Measurements from ENCODE around the gene STARD3. TPM values are rescaled to one million over a fixed set of nuclear protein-coding genes. Genes with fewer than 3 reads are reported as not detected.
"Not testable (repeated sequence)": the region's sequence is repeated elsewhere in the genome, so short reads cannot be mapped to it uniquely, and the experiment has no call there.

Gene STARD3
- total RNA-seq, 1 experiment from 2014 or later: 42.9 TPM

- Histone ChIP-seq H3K36me3 (ENCODE audit: insufficient read depth, low read length) (no peaks in the 10 kb centered on the region), H4K20me1 (ENCODE audit: insufficient read depth, low read depth, low read length) (no peaks in the 10 kb centered on the region), H3K9me2 (replicated peaks; ENCODE audit: insufficient read depth, low read length) (no peaks in the 10 kb centered on the region), H3K4me1 (ENCODE audit: low read length) (peaks cover 7% of the 10 kb centered on the region), H3K27me3 (ENCODE audit: low read length) (no peaks in the 10 kb centered on the region), H3K9ac (ENCODE audit: low read length) (no peak overlapping the region), H3K79me2 (ENCODE audit: low read length) (no peaks in the 10 kb centered on the region), H3K27ac (ENCODE audit: low read length) (no peak overlapping the region), H3K9me3 (ENCODE audit: low read length) (no peaks in the 10 kb centered on the region), H3K4me2 (ENCODE audit: low read depth, low read length, poor library complexity, severe bottlenecking) (no peak overlapping the region), H2AFZ (ENCODE audit: low read length) (no peak overlapping the region), H3K4me3 (ENCODE audit: low read length) (no peak overlapping the region)
- DNase-seq: no peak
Measured at GRCh38 chr17:39705786-39706348, 68.9 kb downstream of the STARD3 start.

GRCh38 chr17:39706383-39706782, 69.4 kb downstream of the STARD3 start:
- Histone ChIP-seq H3K27me3 (ENCODE audit: low read length) (no peaks in the 10 kb centered on the region), H3K9me2 (replicated peaks; ENCODE audit: insufficient read depth, low read length) (no peaks in the 10 kb centered on the region), H4K20me1 (ENCODE audit: insufficient read depth, low read depth, low read length) (no peaks in the 10 kb centered on the region), H3K4me3 (ENCODE audit: low read length) (no peak overlapping the region), H3K79me2 (ENCODE audit: low read length) (no peaks in the 10 kb centered on the region), H3K4me1 (ENCODE audit: low read length) (peaks cover 7% of the 10 kb centered on the region), H3K9me3 (ENCODE audit: low read length) (no peaks in the 10 kb centered on the region), H3K27ac (ENCODE audit: low read length) (no peak overlapping the region), H3K36me3 (ENCODE audit: insufficient read depth, low read length) (no peaks in the 10 kb centered on the region), H3K9ac (ENCODE audit: low read length) (no peak overlapping the region), H3K4me2 (ENCODE audit: low read depth, low read length, poor library complexity, severe bottlenecking) (no peak overlapping the region), H2AFZ (ENCODE audit: low read length) (no peak overlapping the region)
- DNase-seq: no peak

- Histone ChIP-seq H3K9me2 (replicated peaks; ENCODE audit: insufficient read depth, low read length) (no peaks in the 10 kb centered on the region), H4K20me1 (ENCODE audit: insufficient read depth, low read depth, low read length) (no peaks in the 10 kb centered on the region), H3K4me1 (ENCODE audit: low read length) (peaks cover 7% of the 10 kb centered on the region), H3K27ac (ENCODE audit: low read length) (no peak overlapping the region), H3K4me3 (ENCODE audit: low read length) (no peak overlapping the region), H3K27me3 (ENCODE audit: low read length) (no peaks in the 10 kb centered on the region), H2AFZ (ENCODE audit: low read length) (no peak overlapping the region), H3K79me2 (ENCODE audit: low read length) (no peaks in the 10 kb centered on the region), H3K9ac (ENCODE audit: low read length) (no peak overlapping the region), H3K36me3 (ENCODE audit: insufficient read depth, low read length) (no peaks in the 10 kb centered on the region), H3K4me2 (ENCODE audit: low read depth, low read length, poor library complexity, severe bottlenecking) (no peak overlapping the region), H3K9me3 (ENCODE audit: low read length) (no peaks in the 10 kb centered on the region)
- DNase-seq: no peak
Measured at GRCh38 chr17:39706921-39707337, 70.0 kb downstream of the STARD3 start.

- H3K27ac ChIP-seq (ENCODE audit: low read length): no peak overlapping the region
Measured at GRCh38 chr17:39709319-39709997, 72.5 kb downstream of the STARD3 start.

GRCh38 chr17:39709998-39710964, 73.3 kb downstream of the STARD3 start:
- Histone ChIP-seq H3K79me2 (ENCODE audit: low read length) (no peaks in the 10 kb centered on the region), H3K9ac (ENCODE audit: low read length) (no peak overlapping the region), H3K27me3 (ENCODE audit: low read length) (no peaks in the 10 kb centered on the region), H3K4me2 (ENCODE audit: low read depth, low read length, poor library complexity, severe bottlenecking) (no peak overlapping the region), H3K9me3 (ENCODE audit: low read length) (no peaks in the 10 kb centered on the region), H3K9me2 (replicated peaks; ENCODE audit: insufficient read depth, low read length) (no peaks in the 10 kb centered on the region), H3K4me1 (ENCODE audit: low read length) (peaks cover 7% of the 10 kb centered on the region), H2AFZ (ENCODE audit: low read length) (no peak overlapping the region), H3K36me3 (ENCODE audit: insufficient read depth, low read length) (no peaks in the 10 kb centered on the region), H3K4me3 (ENCODE audit: low read length) (no peak overlapping the region), H3K27ac (ENCODE audit: low read length) (no peak overlapping the region), H4K20me1 (ENCODE audit: insufficient read depth, low read depth, low read length) (no peaks in the 10 kb centered on the region)
- DNase-seq: no peak

More at GRCh38 chr17:39709319-39709997, 72.5 kb downstream of the STARD3 start:
- Histone ChIP-seq H3K4me3 (ENCODE audit: low read length) (no peak overlapping the region), H3K36me3 (ENCODE audit: insufficient read depth, low read length) (no peaks in the 10 kb centered on the region), H3K4me1 (ENCODE audit: low read length) (peaks cover 7% of the 10 kb centered on the region), H3K9me3 (ENCODE audit: low read length) (no peaks in the 10 kb centered on the region), H2AFZ (ENCODE audit: low read length) (no peak overlapping the region), H3K9me2 (replicated peaks; ENCODE audit: insufficient read depth, low read length) (no peaks in the 10 kb centered on the region), H3K79me2 (ENCODE audit: low read length) (no peaks in the 10 kb centered on the region), H3K4me2 (ENCODE audit: low read depth, low read length, poor library complexity, severe bottlenecking) (no peak overlapping the region), H3K27me3 (ENCODE audit: low read length) (no peaks in the 10 kb centered on the region), H4K20me1 (ENCODE audit: insufficient read depth, low read depth, low read length) (no peaks in the 10 kb centered on the region), H3K9ac (ENCODE audit: low read length) (no peak overlapping the region)
- no peak for DNase-seq

- H3K4me2 ChIP-seq (ENCODE audit: low read depth, low read length, poor library complexity, severe bottlenecking); H2AFZ ChIP-seq (ENCODE audit: low read length); H3K27ac ChIP-seq (ENCODE audit: low read length); H3K9me2 ChIP-seq (replicated peaks; ENCODE audit: insufficient read depth, low read length); H3K9ac ChIP-seq (ENCODE audit: low read length); H4K20me1 ChIP-seq (ENCODE audit: insufficient read depth, low read depth, low read length); H3K4me3 ChIP-seq (ENCODE audit: low read length); H3K4me1 ChIP-seq (ENCODE audit: low read length); H3K36me3 ChIP-seq (ENCODE audit: insufficient read depth, low read length); H3K27me3 ChIP-seq (ENCODE audit: low read length); DNase-seq; H3K79me2 ChIP-seq (ENCODE audit: low read length); H3K9me3 ChIP-seq (ENCODE audit: low read length): not testable (repeated sequence)
Measured at GRCh38 chr17:39711071-39711470, 74.1 kb downstream of the STARD3 start.

- H3K9me3 ChIP-seq (ENCODE audit: low read length): no peaks in the 10 kb centered on the region
- no peaks in the 10 kb centered on the region for H4K20me1 ChIP-seq (ENCODE audit: insufficient read depth, low read depth, low read length)
- H3K4me2 ChIP-seq (ENCODE audit: low read depth, low read length, poor library complexity, severe bottlenecking): no peak overlapping the region
- H3K36me3 ChIP-seq (ENCODE audit: insufficient read depth, low read length): no peaks in the 10 kb centered on the region
- H3K27me3 ChIP-seq (ENCODE audit: low read length): no peaks in the 10 kb centered on the region
- no peaks in the 10 kb centered on the region for H3K79me2 ChIP-seq (ENCODE audit: low read length)
- no peaks in the 10 kb centered on the region for H3K9me2 ChIP-seq (replicated peaks; ENCODE audit: insufficient read depth, low read length)
- H3K4me3 ChIP-seq (ENCODE audit: low read length): no peak overlapping the region
- no peak for DNase-seq
- H3K27ac ChIP-seq (ENCODE audit: low read length): no peak overlapping the region
- H3K9ac ChIP-seq (ENCODE audit: low read length): no peak overlapping the region
- H2AFZ ChIP-seq (ENCODE audit: low read length): no peak overlapping the region
- peaks cover 7% of the 10 kb centered on the region for H3K4me1 ChIP-seq (ENCODE audit: low read length)
Measured at GRCh38 chr17:39711851-39712250, 74.9 kb downstream of the STARD3 start.
